Epithelial cell of proximal tubule (primary cell): ENCODE measurements around the gene MUC15. TPM values are rescaled to one million over a fixed set of nuclear protein-coding genes. Genes with fewer than 3 reads are reported as not detected.

Experiments
- DNase-seq: peaks from one replicate; pipeline ENCODE4 v3.0.0-alpha.2; 2011; ENCODE audit warnings: low read depth
- H3K4me3 ChIP-seq: 2 replicates; pipeline ENCODE4 v1.5.1; 2011; ENCODE audit warnings: low read depth, mild to moderate bottlenecking, low read length
- total RNA-seq: library from RNA; depleted of rRNA; stranded (reverse); fragments of >200 nt; gene quantifications from 2 replicates; pipeline ENCODE4 v1.2.3, GENCODE V29; 2015
- TF ChIP-seq, protein P1 (sequence below): conservative IDR thresholded peaks from 2 replicates; pipeline ENCODE4 v1.5.1; 2012; ENCODE audit warnings: low read depth, mild to moderate bottlenecking, low read length

The MUC15 gene
- total RNA-seq, 1 donor from 2014 or later = not detected

DNA sequence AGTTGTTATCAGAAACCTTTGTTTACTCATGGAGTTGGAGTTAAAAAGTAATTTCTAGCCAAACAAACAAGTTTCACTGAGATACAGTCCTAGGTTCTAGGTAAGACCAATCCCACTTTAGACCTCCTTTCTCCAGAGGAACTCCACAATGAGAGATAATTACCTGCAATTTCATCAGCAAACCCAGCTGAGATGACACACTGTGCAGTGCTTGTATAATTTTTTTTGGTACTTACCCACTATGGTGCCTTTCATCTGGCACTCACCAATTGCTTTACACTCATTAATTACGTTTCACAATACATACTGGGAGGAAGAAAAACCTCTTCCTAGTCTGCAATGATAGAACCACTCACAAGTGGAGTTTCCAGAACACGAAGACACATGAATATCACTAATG lies 1.8 kb upstream of the MUC15 start:
- TF ChIP-seq, protein P1, sequence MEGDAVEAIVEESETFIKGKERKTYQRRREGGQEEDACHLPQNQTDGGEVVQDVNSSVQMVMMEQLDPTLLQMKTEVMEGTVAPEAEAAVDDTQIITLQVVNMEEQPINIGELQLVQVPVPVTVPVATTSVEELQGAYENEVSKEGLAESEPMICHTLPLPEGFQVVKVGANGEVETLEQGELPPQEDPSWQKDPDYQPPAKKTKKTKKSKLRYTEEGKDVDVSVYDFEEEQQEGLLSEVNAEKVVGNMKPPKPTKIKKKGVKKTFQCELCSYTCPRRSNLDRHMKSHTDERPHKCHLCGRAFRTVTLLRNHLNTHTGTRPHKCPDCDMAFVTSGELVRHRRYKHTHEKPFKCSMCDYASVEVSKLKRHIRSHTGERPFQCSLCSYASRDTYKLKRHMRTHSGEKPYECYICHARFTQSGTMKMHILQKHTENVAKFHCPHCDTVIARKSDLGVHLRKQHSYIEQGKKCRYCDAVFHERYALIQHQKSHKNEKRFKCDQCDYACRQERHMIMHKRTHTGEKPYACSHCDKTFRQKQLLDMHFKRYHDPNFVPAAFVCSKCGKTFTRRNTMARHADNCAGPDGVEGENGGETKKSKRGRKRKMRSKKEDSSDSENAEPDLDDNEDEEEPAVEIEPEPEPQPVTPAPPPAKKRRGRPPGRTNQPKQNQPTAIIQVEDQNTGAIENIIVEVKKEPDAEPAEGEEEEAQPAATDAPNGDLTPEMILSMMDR = no peak
- H3K4me3 ChIP-seq = no peak overlapping the region
- no peak for DNase-seq

DNA sequence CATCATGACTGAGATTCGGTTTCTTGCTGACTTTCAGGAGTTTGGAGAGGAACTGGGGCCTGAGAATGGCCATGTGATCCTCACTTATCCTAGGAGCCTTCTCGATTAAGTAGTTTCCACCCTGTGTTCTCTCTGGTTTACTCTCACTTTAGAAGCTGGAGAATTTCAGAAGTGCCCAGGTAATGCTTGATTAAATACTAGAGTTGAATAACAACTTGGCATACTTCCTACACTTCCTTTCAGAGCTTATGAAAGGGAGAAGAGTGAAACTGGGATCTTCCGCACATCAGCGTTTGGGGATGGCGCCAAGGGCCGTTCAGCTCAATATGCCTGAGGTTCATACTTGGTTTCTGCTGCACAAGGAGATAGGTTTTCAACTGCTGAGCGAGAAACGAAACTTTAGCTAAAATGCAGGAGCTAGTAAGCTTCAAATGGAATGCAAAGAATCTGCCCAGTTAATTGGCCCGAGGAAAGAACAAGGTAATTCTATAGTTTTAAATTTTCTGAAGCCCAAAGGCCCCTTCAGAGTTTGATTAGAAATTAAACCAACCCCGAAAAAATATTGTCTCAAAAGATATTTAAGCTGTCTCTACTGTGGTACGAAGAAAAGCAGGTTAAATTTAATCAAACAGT lies 823 bp upstream of the MUC15 start:
- no peak for DNase-seq
- TF ChIP-seq, protein P1 = no peak
- H3K4me3 ChIP-seq = peak overlapping the region; percentile 9

DNA sequence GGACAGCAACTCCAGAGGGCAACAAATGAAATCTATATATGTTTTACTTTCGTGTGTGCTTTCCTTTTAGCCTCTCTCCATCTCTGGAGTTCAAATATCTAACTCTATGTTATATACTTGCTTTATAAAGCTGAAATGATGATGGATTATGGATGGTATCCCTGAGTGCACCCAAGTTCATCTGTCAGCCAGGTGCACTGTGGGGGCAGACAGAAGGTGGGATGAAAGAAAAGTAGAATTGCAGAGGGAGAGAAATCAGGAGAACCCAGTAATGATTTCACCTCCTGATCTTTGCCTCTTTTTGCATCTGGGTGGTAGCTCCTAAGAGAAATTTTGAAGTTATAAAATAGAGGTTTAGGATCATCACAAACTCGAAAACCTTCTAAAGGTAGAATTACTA lies 2.4 kb downstream of the MUC15 start:
- TF ChIP-seq, protein P1 = no peak
- DNase-seq = no peak
- H3K4me3 ChIP-seq = no peak overlapping the region

DNA sequence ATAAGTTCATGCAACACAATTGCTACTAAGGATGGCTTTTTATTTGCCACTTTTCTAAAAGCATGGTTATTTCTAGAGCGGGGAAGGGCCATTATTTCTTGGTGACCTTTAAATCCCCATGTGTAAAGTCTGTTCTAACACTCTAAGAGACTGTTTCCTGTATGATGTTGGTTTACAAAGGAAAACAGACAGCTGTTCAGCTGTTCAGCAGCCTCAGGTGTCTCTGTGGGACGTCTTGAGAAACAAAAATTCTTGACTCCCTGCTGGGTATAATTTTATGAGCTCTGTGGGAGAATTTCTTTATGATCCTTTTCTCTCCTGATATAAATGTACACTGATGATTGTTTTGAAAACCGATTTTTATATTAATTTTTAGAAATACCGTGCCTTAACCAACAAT lies 13.9 kb downstream of the MUC15 start:
- TF ChIP-seq, protein P1 = no peak
- DNase-seq = no peak
- no peak overlapping the region for H3K4me3 ChIP-seq

DNA sequence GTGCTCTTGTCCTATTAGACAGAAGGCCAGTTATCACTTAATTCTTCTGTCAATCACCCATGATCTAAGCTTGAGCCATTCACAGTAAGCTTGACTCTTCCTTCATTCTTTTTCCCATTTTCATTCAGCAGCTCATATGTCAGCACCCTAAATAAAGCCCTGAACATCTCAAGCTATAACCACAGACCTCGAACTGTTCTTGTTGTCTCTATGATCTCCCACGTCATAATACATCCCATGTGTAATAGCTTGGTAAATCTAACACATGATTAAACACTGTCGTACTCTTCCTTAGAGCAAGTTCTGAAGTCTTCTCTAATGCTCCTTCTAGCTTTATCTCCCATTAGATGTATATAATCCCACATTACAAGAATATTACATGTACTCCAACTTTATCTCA lies 14.4 kb downstream of the MUC15 start:
- H3K4me3 ChIP-seq = no peak overlapping the region
- DNase-seq = no peak
- TF ChIP-seq, protein P1 = no peak

DNA sequence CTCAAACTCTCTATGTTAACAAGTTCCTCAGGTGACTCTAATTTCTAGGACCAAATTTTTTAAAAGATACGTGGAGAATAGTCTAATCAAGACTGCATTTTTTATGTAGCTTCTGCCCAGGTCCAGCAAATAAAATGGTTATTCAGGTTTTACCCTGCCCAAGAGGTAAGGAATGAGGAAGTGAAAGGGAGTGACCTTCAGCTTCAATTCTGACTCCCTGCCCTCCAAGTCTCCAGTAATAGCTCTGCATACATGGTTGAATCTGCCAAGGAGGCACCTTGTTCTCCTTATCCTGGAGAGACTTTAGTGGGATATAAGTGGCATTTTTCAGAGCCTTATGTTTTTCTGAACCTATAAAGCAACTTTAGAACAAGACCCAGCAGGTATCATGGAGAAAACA lies 15.5 kb downstream of the MUC15 start:
- TF ChIP-seq, protein P1 = no peak
- no peak for DNase-seq
- H3K4me3 ChIP-seq = no peak overlapping the region

DNA sequence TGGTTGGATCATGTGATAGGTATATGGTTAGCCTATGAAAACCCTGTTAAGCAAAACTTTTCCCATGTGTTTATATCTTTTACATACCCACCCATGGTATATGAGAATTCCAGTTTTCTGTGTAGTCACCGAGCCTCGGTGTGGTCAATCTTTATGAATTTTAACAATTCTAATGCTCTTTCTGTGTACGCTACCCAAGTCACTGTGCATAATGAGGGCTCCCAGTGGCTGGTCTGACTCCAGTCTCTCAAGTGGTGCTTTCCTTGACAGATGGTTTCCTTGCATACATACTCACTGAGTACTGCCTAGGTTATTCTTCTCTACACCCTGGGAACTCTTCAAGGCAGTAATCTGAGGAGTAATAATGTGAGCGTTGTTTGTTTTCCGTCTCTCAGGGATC lies 17.6 kb downstream of the MUC15 start:
- no peak for DNase-seq
- no peak overlapping the region for H3K4me3 ChIP-seq
- TF ChIP-seq, protein P1 = no peak
